ENCODE results near the gene TLE7. TPM values are rescaled to one million over a fixed set of nuclear protein-coding genes. Genes with fewer than 3 reads are reported as not detected.

TLE7 gene
- not detected in 2 replicates for total RNA-seq (2014; rRNA removed; shearing (Covaris generic))

- no peak for DNase-seq (ENCODE audit: low read depth)
These were observed at the start of gene TLE7 for GRCh38 chr16:71442051-71442440. Gene TLE7, minus strand, starts transcription at chr16:71442054. Its CDS starts 8,730 bp downstream, at chr16:71433324.

GRCh38 chr16:71491054-71491453, 49.2 kb upstream of the TLE7 start:
- DNase-seq (ENCODE audit: low read depth): no peak

GRCh38 chr16:71490361-71490760, 48.5 kb upstream of the TLE7 start:
- DNase-seq (ENCODE audit: low read depth): no peak

- DNase-seq (ENCODE audit: low read depth): peak; percentile 15
These were observed 47.3 kb upstream of the TLE7 start, which contains the start of gene ZNF19 for GRCh38 chr16:71489122-71489521. Gene ZNF19, minus strand, starts transcription at chr16:71489324. Its CDS starts 7,210 bp downstream, at chr16:71482114.

- peak; percentile 92 for DNase-seq (ENCODE audit: low read depth)
These were observed 42.4 kb upstream of the TLE7 start for GRCh38 chr16:71484006-71484893.

GRCh38 chr16:71482569-71482968, 40.7 kb upstream of the TLE7 start:
- DNase-seq (ENCODE audit: low read depth): no peak

- DNase-seq (ENCODE audit: low read depth): no peak
These were observed 39.1 kb upstream of the TLE7 start for GRCh38 chr16:71480956-71481355.

- DNase-seq (ENCODE audit: low read depth): peak; percentile 45
These were observed 37.6 kb upstream of the TLE7 start for GRCh38 chr16:71479420-71479819.

GRCh38 chr16:71476457-71477124, 34.7 kb upstream of the TLE7 start:
- no peak for DNase-seq (ENCODE audit: low read depth)

GRCh38 chr16:71474864-71475263, 33.0 kb upstream of the TLE7 start:
- peak; percentile 95 for DNase-seq (ENCODE audit: low read depth)

GRCh38 chr16:71473891-71474290, 32.0 kb upstream of the TLE7 start:
- peak; percentile 79 for DNase-seq (ENCODE audit: low read depth)

GRCh38 chr16:71472931-71473330, 31.1 kb upstream of the TLE7 start:
- DNase-seq (ENCODE audit: low read depth): no peak

- DNase-seq (ENCODE audit: low read depth): peak; percentile 27
These were observed 30.2 kb upstream of the TLE7 start for GRCh38 chr16:71472051-71472450.

GRCh38 chr16:71467810-71468209, 26.0 kb upstream of the TLE7 start:
- DNase-seq (ENCODE audit: low read depth): peak; percentile 21

- DNase-seq (ENCODE audit: low read depth): no peak
These were observed 22.4 kb upstream of the TLE7 start for GRCh38 chr16:71464231-71464630.

- peak; percentile 78 for DNase-seq (ENCODE audit: low read depth)
These were observed 20.1 kb upstream of the TLE7 start, which contains the start of gene ZNF23 for GRCh38 chr16:71461686-71462648. Gene ZNF23, minus strand, starts transcription at chr16:71462247. Its CDS starts 5,451 bp downstream, at chr16:71456796.

GRCh38 chr16:71460941-71461340, 19.1 kb upstream of the TLE7 start:
- no peak for DNase-seq (ENCODE audit: low read depth)

- peak; percentile 72 for DNase-seq (ENCODE audit: low read depth)
These were observed 18.4 kb upstream of the TLE7 start for GRCh38 chr16:71460236-71460635.

GRCh38 chr16:71459510-71459909, 17.7 kb upstream of the TLE7 start:
- DNase-seq (ENCODE audit: low read depth): no peak

GRCh38 chr16:71456801-71457200, 14.9 kb upstream of the TLE7 start:
- DNase-seq (ENCODE audit: low read depth): no peak

GRCh38 chr16:71453036-71453435, 11.2 kb upstream of the TLE7 start:
- no peak for DNase-seq (ENCODE audit: low read depth)

GRCh38 chr16:71449020-71449419, 7.2 kb upstream of the TLE7 start:
- DNase-seq (ENCODE audit: low read depth): no peak
